Activated naive CD8-positive, alpha-beta T cell treated with anti-CD3 and anti-CD28 coated beads for 36 hours (primary cell): ENCODE data around the gene CNNM1. TPM values are rescaled to one million over a fixed set of nuclear protein-coding genes. Genes with fewer than 3 reads are reported as not detected.

Experiments used
- DNase-seq: peaks from one replicate; pipeline ENCODE4 v3.0.0; 2021
- H3K27ac Mint-ChIP-seq: one replicate; pipeline ENCODE4 v1.8.0; 2022; ENCODE audit warnings: mild to moderate bottlenecking, moderate library complexity, mixed read lengths
- H3K27me3 Mint-ChIP-seq: one replicate; pipeline ENCODE4 v1.8.0; 2022; ENCODE audit warnings: mild to moderate bottlenecking, mixed read lengths
- H3K36me3 Mint-ChIP-seq: one replicate; pipeline ENCODE4 v1.8.0; 2021; ENCODE audit warnings: mild to moderate bottlenecking, mixed read lengths
- H3K4me1 Mint-ChIP-seq: one replicate; pipeline ENCODE4 v1.8.0; 2021; ENCODE audit warnings: mixed read lengths
- H3K4me3 Mint-ChIP-seq: one replicate; pipeline ENCODE4 v1.8.0; 2022; ENCODE audit warnings: mild to moderate bottlenecking, moderate library complexity, mixed read lengths
- H3K9me3 Mint-ChIP-seq: one replicate; pipeline ENCODE4 v1.8.0; 2022; ENCODE audit warnings: mixed read lengths
- total RNA-seq, 2 experiments: library from RNA; stranded (reverse); gene quantifications; one replicate each; pipeline ENCODE4 v1.2.3, GENCODE V29; 2021

The CNNM1 gene
- total RNA-seq, 2 experiments from 2014 or later = 0.70 to 1.0 TPM

- peaks cover 10% of the 10 kb centered on the region for H3K36me3 Mint-ChIP-seq
- H3K27me3 Mint-ChIP-seq = no peaks in the 10 kb centered on the region
- peaks cover 38% of the 10 kb centered on the region for H3K4me1 Mint-ChIP-seq
- no peak for DNase-seq
- no peaks in the 10 kb centered on the region for H3K9me3 Mint-ChIP-seq
- H3K27ac Mint-ChIP-seq = peak overlapping the region; percentile 93
- H3K4me3 Mint-ChIP-seq = peak overlapping the region; percentile 98
These were observed 100.9 kb downstream of the CNNM1 start for GRCh38 chr10:99430116-99430450.

- H3K36me3 Mint-ChIP-seq = peaks cover 10% of the 10 kb centered on the region
- peak; percentile 95 for DNase-seq
- peak within 1 kb of the TSS; percentile 93 for H3K27ac Mint-ChIP-seq
- H3K9me3 Mint-ChIP-seq = no peaks in the 10 kb centered on the region
- peak within 1 kb of the TSS; percentile 98 for H3K4me3 Mint-ChIP-seq
- peaks cover 39% of the 10 kb centered on the region for H3K4me1 Mint-ChIP-seq
- H3K27me3 Mint-ChIP-seq = no peaks in the 10 kb centered on the region
These were observed 101.5 kb downstream of the CNNM1 start, which contains the start of gene GOT1 for GRCh38 chr10:99430451-99431189. Gene GOT1 (minus strand): TSS chr10:99430624. CDS start chr10:99430565, 59 bp downstream.

GRCh38 chr10:99431190-99431760 lies 102.1 kb downstream of the CNNM1 start:
- H3K4me1 Mint-ChIP-seq = peaks cover 41% of the 10 kb centered on the region
- peak overlapping the region; percentile 98 for H3K4me3 Mint-ChIP-seq
- H3K9me3 Mint-ChIP-seq = no peaks in the 10 kb centered on the region
- H3K36me3 Mint-ChIP-seq = peaks cover 10% of the 10 kb centered on the region
- DNase-seq = peak; percentile 21
- no peaks in the 10 kb centered on the region for H3K27me3 Mint-ChIP-seq
- H3K27ac Mint-ChIP-seq = peak overlapping the region; percentile 93

- peaks cover 10% of the 10 kb centered on the region for H3K36me3 Mint-ChIP-seq
- peaks cover 36% of the 10 kb centered on the region for H3K4me1 Mint-ChIP-seq
- peak overlapping the region; percentile 58 for H3K27ac Mint-ChIP-seq
- no peak for DNase-seq
- no peaks in the 10 kb centered on the region for H3K9me3 Mint-ChIP-seq
- peak overlapping the region; percentile 98 for H3K4me3 Mint-ChIP-seq
- H3K27me3 Mint-ChIP-seq = no peaks in the 10 kb centered on the region
These were observed 102.9 kb downstream of the CNNM1 start for GRCh38 chr10:99432047-99432446.

- Mint-ChIP-seq H3K4me1 (peaks cover 35% of the 10 kb centered on the region), H3K4me3 (no peak overlapping the region), H3K36me3 (peaks cover 10% of the 10 kb centered on the region), H3K27ac (no peak overlapping the region), H3K27me3 (no peaks in the 10 kb centered on the region), H3K9me3 (no peaks in the 10 kb centered on the region)
- no peak for DNase-seq
These were observed 103.7 kb downstream of the CNNM1 start for GRCh38 chr10:99432881-99433280.

- no peak overlapping the region for H3K4me3 Mint-ChIP-seq
- no peak overlapping the region for H3K27ac Mint-ChIP-seq
- peaks cover 35% of the 10 kb centered on the region for H3K4me1 Mint-ChIP-seq
These were observed 104.3 kb downstream of the CNNM1 start for GRCh38 chr10:99433378-99434020.

GRCh38 chr10:99435986-99436638 lies 107.0 kb downstream of the CNNM1 start:
- Mint-ChIP-seq H3K4me1 (peaks cover 23% of the 10 kb centered on the region), H3K27me3 (no peaks in the 10 kb centered on the region), H3K9me3 (no peaks in the 10 kb centered on the region), H3K36me3 (peaks cover 3% of the 10 kb centered on the region), H3K27ac (no peak overlapping the region), H3K4me3 (no peak overlapping the region)
- DNase-seq = no peak

More at GRCh38 chr10:99433378-99434020, 104.3 kb downstream of the CNNM1 start:
- DNase-seq = no peak
- peaks cover 10% of the 10 kb centered on the region for H3K36me3 Mint-ChIP-seq
- H3K9me3 Mint-ChIP-seq = no peaks in the 10 kb centered on the region
- no peaks in the 10 kb centered on the region for H3K27me3 Mint-ChIP-seq

- no peaks in the 10 kb centered on the region for H3K9me3 Mint-ChIP-seq
- H3K4me1 Mint-ChIP-seq = peaks cover 10% of the 10 kb centered on the region
- DNase-seq = no peak
- H3K4me3 Mint-ChIP-seq = no peak overlapping the region
- H3K27ac Mint-ChIP-seq = no peak overlapping the region
- no peaks in the 10 kb centered on the region for H3K36me3 Mint-ChIP-seq
- H3K27me3 Mint-ChIP-seq = no peaks in the 10 kb centered on the region
These were observed 109.7 kb downstream of the CNNM1 start for GRCh38 chr10:99438890-99439289.

- Mint-ChIP-seq H3K4me1 (no peaks in the 10 kb centered on the region), H3K27ac (no peak overlapping the region), H3K4me3 (no peak overlapping the region), H3K9me3 (no peaks in the 10 kb centered on the region), H3K36me3 (no peaks in the 10 kb centered on the region), H3K27me3 (no peaks in the 10 kb centered on the region)
- DNase-seq = no peak
These were observed 113.2 kb downstream of the CNNM1 start for GRCh38 chr10:99442394-99442793.

- H3K9me3 Mint-ChIP-seq = no peaks in the 10 kb centered on the region
- DNase-seq = no peak
- H3K4me3 Mint-ChIP-seq = no peak overlapping the region
- no peaks in the 10 kb centered on the region for H3K27me3 Mint-ChIP-seq
- H3K4me1 Mint-ChIP-seq = no peaks in the 10 kb centered on the region
- H3K36me3 Mint-ChIP-seq = no peaks in the 10 kb centered on the region
- H3K27ac Mint-ChIP-seq = no peak overlapping the region
These were observed 114.3 kb downstream of the CNNM1 start for GRCh38 chr10:99443500-99443899.

Other genes with a start within 250 kb of the CNNM1 start
- gene HPSE2, start 93.5 kb upstream of the CNNM1 start, total RNA-seq = not detected
- gene GOT1, start 101.3 kb downstream of the CNNM1 start, total RNA-seq = 10 to 100 TPM; 50.8 to 53.9 TPM
- gene NKX2-3, start 203.6 kb downstream of the CNNM1 start, total RNA-seq = not detected